22Rv1 (cell line): Measurements from ENCODE around the gene ADAMTS10.

Experiments used
- H3K27ac ChIP-seq: fragments of 450-650 bp; 2 replicates; pipeline ENCODE4 v1.5.1; 2017
- ZFX ChIP-seq: fragments of 450-650 bp; IDR thresholded peaks from 2 replicates; pipeline ENCODE4 v1.6.1; 2017; ENCODE audit warnings: antibody characterized with exemption, borderline replicate concordance
- TF ChIP-seq, protein P1 (sequence below): fragments of 450-650 bp; IDR thresholded peaks from 2 replicates; pipeline ENCODE4 v1.5.1; 2017; ENCODE audit warnings: mild to moderate bottlenecking

ADAMTS10 gene

DNA sequence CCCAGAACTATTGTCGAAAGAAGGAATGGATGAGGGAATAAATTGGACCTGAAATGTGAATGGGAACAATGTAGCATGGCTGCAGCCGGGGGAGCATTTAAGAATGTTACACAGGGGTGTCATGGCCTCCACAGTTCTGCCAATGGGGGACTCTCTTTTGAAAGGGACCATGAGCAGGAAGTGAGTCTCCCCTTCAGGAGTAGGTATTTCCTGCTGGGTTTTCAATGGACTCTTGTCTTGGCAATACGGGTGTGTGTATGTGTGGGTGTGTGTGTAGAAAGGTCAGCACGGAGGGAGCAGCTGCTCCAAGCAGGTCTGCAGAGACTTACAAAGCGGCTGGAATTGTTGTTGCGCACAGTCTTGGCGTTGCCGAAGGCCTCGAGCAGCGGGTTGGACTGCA is 57.7 kb downstream of the ADAMTS10 start:
- TF ChIP-seq ZFX: no peak
- TF ChIP-seq, protein P1, sequence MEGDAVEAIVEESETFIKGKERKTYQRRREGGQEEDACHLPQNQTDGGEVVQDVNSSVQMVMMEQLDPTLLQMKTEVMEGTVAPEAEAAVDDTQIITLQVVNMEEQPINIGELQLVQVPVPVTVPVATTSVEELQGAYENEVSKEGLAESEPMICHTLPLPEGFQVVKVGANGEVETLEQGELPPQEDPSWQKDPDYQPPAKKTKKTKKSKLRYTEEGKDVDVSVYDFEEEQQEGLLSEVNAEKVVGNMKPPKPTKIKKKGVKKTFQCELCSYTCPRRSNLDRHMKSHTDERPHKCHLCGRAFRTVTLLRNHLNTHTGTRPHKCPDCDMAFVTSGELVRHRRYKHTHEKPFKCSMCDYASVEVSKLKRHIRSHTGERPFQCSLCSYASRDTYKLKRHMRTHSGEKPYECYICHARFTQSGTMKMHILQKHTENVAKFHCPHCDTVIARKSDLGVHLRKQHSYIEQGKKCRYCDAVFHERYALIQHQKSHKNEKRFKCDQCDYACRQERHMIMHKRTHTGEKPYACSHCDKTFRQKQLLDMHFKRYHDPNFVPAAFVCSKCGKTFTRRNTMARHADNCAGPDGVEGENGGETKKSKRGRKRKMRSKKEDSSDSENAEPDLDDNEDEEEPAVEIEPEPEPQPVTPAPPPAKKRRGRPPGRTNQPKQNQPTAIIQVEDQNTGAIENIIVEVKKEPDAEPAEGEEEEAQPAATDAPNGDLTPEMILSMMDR: no peak
- no peak overlapping the region for H3K27ac ChIP-seq

DNA sequence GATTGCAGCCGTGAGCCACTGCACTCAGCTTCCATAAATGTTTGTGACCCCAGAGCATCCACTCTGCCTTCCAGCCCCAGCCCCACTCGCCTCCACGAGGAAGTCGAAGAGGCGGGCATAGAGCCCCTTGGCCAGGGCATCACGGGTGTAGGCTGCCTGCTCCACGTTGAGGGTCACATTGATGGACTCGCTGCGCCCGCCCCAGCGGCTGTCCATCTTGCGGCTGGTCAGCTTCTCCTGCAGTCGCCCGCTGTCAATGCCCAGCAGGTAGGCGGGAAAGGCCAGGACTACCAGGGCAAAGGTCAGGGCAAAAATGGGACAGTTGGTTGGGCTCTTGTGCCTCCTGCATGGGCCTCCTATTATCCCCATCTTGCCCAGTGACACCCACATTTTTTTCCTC is 60.4 kb downstream of the ADAMTS10 start:
- no peak for TF ChIP-seq ZFX
- TF ChIP-seq, protein P1: no peak
- H3K27ac ChIP-seq: no peak overlapping the region

DNA sequence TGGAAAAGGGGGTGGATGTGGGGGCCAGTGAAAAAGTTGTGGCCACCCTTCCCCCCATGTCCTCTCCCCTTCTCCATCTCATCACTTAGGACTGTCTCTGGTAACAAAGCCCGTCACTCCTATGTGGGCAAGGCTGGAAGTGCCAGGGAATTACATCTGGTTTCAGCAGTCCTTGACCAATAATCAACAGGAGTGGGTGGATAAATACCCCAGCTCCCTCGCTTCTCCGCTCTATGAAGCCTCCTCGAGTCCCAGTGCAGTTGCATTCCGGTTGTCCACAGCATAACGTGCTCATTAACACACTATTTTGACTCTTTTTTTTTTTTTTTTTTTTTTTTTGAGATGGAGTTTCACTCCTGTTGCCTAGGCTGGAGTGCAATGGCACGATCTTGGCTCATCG is 64.8 kb downstream of the ADAMTS10 start:
- TF ChIP-seq ZFX: no peak
- TF ChIP-seq, protein P1: no peak
- H3K27ac ChIP-seq: no peak overlapping the region

DNA sequence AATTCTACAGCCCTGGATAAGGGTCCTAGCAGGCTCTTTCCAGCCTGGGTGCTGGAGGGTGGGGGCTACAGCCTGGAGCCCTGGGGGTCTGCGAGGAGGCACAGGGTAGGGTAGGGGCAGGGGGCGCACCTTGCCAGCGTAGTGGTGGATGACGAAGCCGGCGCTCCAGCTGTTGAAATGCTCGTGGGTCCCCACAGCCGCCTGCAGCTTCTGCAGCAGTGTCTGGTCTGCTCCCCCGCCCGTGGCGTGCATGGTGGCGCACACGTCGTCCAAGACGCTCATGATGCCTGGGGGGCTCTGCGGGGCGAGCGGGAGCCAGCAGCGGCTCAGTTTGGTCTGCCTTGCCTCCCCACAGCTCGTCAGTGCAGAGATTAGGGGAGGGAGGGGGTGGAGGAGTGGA is 66.3 kb downstream of the ADAMTS10 start:
- TF ChIP-seq ZFX: no peak
- TF ChIP-seq, protein P1: no peak

DNA sequence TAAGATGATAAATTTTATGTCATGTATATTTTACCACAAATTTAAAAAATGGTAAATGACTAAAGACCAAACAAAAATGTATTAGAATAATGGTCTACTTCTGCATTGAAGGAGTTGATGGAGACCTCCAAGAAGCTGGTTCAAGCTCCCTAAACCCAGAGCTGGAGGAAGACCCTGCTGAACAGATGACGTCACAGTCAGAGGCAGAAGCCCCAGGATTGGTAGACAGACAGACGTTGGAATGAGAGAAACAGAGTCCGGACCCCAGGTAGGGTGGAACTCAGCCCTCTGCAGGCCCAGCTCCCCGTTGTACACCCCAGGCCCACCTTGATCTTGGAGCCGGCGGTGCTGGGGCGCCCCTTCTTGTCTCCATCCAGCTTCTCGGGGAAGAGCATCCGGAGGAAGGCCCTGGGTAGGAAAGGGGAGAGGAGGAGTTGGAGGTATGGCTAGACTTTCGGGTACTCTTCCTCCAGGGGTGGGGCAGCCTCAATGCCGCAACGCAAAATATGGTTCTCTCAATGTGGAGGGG is 70.8 kb downstream of the ADAMTS10 start:
- no peak overlapping the region for H3K27ac ChIP-seq
- TF ChIP-seq, protein P1: no peak
- TF ChIP-seq ZFX: no peak

More for the DNA sequence above, 66.3 kb downstream of the ADAMTS10 start:
- H3K27ac ChIP-seq: no peak overlapping the region

DNA sequence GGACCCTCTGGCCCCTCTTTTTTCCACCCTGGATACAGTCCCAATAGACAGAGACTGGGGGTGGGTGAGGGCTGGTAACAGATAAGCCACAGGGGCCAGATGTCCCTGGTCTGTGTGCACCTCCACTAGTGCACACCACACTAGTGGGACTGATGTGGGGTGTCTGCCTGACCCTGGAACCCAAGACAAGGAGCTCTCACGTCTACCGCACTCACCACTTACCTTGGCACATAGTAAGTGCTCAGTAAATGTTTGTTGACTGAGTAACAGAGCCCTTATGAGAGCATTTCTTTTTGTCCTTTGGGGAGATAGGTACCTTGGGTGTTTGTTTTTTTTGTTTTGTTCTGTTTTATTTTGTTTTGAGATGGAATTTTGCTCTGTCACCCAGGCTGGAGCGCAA is 73.4 kb downstream of the ADAMTS10 start:
- no peak overlapping the region for H3K27ac ChIP-seq
- no peak for TF ChIP-seq ZFX
- TF ChIP-seq, protein P1: no peak

DNA sequence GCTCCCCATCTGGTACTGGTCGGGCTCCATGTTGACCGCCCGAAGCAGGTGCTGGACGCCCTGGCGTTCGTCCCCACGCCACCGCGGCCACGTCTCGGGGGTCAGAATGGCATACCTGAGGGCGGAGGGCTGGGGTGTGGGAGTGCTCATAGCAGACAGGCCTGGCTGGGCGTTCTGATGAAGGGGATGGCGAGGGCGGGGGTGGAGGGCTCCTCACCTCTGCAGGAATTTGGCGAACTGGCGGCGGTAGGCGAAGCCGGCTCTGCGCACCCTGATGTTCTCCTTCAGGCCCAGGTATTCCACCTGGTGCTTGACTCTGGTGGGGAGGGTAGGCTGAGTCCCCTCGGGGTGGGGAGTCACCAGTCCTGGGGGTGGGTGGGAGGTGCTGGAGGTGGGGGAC is 74.2 kb downstream of the ADAMTS10 start:
- TF ChIP-seq, protein P1: no peak

More for the DNA sequence above, 74.2 kb downstream of the ADAMTS10 start:
- H3K27ac ChIP-seq: no peak overlapping the region
